Myocyte (in vitro differentiated cells): ENCODE measurements around the gene TBCD. TPM values are rescaled to one million over a fixed set of nuclear protein-coding genes. Genes with fewer than 3 reads are reported as not detected.
A peak's percentile ranks its signal among the peaks of the same experiment; 100 is the strongest.
"Not testable (repeated sequence)": the region's sequence is repeated elsewhere in the genome, so short reads cannot be mapped to it uniquely, and the experiment has no call there.

Experiments
- DNase-seq: peaks from one replicate; pipeline ENCODE4 v3.0.0-alpha.2; 2012; ENCODE audit warnings: low read depth
- total RNA-seq: library from RNA; depleted of rRNA; stranded (reverse); fragments of >200 nt; gene quantifications from 2 replicates; pipeline ENCODE4 v1.2.3, GENCODE V29; 2014

Gene TBCD
- total RNA-seq, 1 donor from 2014 or later = 25.4 TPM

GRCh38 chr17:82729479-82730260 lies 22.2 kb upstream of the TBCD start:
- no peak for DNase-seq

- no peak for DNase-seq
Observed at GRCh38 chr17:82732118-82732743, 19.6 kb upstream of the TBCD start.

DNA sequence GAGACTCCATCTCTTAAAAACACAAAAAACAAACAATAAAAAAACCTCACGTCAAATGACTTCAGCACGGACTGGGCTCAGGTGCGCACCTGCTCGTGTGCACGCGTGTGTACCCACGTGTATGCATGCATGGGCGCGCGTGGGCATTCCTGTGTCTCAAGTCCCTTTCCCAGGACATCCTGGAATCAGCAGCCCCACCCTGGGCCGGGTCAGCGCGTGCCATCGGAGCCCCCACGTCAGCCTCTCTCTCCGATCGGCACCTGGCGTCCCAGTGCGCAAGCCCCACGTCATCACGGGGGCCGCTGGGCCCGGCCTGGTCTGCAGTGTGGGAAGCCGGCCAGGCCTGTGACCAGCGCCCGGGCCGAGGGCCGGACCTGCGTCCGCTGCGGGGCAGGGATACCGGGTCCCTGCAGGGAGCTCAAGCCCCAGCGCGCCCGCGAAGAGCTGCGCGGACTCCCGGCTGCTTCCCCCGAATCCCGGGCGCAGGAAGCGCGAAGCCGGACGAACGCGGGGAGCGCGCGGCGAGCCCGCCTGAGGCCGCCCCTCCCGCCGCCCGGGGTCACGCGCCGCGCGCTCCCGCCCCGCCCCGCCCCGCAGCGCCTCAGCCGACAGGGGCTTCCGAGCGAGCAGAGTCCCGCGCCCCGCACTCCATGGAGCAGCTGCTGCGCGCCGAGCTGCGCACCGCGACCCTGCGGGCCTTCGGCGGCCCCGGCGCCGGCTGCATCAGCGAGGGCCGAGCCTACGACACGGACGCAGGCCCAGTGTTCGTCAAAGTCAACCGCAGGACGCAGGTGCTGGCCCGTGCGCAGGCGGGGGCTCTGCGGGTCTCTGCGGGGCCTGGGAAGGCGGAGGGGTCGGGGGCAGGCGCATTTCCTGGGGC lies 16.6 kb upstream of the TBCD start, which contains the start of gene FN3K:
Gene FN3K (plus strand): TSS at position 629 of the 880 bp plus-strand sequence. CDS start 22 bp downstream, at position 651.
- DNase-seq = peak; percentile 25

- no peak for DNase-seq
Observed at GRCh38 chr17:82736511-82737185, 15.2 kb upstream of the TBCD start.

DNA sequence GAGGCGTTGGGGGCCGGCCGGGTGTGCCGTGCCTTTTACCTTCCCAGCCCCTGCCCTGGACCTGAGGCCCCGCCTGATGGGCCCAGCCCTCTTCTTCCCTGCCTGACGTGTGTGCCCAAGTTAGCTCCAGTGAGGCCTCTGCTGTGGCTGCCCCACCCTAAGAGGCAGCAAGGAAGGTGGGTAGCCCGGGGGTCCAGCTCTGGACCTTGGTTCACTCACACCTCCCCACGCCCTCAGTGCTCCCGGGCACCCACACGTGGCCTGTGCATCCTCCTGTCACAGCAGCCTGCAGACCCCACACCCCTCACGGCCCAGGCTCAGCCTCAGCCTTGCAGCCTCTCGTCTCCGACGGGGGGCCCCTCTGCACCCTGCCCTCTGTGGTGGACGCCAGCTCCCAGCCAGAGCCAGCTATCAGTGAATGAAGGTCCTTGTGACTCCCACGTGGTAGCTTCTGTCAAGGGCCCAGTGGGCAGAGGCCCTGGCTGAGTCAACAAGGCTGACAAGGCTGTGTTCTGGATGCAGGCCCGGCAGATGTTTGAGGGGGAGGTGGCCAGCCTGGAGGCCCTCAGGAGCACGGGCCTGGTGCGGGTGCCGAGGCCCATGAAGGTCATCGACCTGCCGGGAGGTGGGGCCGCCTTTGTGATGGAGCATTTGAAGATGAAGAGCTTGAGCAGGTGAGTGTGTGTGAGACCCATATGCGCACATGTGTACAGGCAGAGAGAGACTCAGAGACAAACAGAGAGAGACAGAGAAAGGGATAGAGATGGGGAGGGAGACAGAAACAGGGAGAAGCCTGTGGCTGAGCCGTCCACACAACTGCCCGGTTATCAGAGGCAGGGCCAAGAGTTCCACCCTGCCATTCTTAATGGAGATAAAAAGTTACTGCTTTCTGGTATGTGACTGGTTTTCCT lies 13.6 kb upstream of the TBCD start:
- DNase-seq = no peak

DNA sequence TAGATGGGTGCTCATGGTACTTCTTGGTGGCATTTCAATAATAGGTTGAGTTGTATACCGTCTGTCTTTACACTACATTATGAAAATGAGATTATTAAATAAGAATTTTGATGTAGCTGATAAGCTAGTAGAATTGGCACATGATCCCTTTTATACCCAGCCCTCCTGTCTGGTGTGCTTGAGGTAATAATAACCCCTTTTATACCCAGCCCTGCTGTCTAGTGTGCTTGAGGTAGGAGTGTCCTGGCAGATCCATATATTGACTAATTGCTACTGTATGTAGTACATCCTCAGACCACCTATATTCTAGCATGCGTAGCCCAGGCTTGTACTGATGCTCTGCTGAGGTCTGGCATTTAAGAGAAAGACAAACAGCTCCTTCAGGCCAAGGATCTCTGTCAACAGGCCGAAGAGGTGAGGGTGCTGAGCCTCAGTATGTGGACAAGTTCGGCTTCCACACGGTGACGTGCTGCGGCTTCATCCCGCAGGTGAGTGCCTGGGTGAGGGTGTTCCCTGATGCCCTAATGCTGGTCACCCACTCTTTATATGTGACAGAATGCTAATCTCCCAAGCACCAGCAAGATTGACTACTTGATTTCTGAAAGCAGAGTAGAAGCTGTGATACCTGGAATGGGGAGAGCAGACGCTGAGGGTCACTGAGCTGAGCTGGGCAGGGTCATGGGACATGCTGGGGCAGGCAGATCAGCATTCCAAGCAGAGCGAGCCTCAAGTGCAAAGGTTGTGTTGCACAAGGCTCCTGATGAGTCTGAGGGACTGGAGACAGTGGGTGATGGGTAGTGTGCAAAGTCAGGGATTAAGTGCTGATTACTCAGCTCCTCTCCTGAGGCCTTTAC lies 10.7 kb upstream of the TBCD start:
- DNase-seq = no peak

DNA sequence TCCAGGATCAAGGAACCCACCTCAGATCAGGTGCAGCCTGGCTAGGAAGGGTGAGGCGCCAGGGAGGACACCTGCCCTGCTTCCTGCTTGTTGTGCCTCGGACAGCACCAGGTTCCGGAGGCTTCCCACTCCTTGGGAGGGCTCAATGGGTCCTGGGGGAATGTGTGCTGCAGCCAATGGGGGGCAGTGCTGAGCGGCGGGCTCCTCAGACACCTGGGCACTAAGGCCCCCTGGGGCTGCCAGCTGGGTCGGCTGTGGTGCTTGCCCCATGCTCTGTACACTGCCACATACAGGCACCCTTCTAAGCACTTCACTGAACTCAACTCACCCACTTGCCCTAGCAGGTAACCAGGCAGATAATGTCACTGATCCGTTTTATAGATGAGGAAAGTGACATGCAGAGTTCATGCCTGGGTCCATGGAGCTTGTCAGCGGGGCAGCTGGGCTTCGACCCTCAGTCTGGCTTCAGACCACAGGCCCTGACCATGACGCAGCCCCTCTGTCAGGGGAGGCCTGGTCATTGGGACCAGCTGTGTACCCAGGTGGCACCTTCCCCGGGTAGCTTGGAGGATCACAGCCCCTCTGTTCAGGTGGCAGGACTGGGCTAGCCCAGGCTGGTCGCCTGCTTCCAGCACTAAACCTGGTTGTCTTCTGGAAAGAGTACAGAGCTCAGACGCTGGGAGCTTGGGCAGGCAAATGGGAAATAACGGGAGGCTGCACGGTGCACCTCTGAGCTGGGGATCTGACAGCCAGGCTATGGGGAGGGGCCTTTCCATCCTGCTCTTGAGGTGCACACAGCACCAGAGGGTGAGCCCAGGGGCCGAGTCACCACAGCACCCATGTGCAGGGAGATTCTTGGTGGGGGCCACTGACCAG lies 8.3 kb upstream of the TBCD start:
- no peak for DNase-seq

DNA sequence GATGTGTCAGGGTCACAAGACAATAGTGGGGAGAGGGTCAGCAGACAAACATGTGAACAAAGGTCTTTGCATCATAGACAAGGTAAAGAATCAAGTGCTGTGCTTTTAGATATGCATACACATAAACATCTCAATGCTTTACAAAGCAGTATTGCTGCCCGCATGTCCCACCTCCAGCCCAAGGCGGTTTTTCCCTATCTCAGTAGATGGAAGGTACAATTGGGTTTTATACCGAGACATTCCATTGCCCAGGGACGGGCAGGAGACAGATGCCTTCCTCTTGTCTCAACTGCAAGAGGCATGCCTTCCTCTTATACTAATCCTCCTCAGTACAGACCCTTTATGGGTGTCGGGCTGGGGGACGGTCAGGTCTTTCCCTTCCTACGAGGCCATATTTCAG lies 7.1 kb upstream of the TBCD start:
- DNase-seq = not testable (repeated sequence)

DNA sequence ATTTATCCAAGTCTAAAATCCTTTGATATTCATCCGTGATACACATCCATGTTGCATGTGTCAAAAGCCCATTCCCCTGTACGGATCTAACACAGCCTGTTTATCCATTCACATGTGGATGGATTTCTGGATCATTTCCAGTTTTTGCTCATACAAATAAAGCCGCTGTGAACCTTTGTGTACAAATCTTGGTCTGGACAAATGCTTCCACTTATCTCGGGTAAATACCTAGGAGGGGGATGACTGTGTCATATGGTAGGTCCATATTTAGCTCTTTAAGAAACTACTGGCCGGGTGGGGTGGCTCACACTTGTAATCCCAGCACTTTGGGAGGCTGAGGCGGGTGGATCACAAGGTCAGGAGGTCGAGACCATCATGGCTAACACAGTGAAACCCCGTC lies 6.3 kb upstream of the TBCD start:
- no peak for DNase-seq

DNA sequence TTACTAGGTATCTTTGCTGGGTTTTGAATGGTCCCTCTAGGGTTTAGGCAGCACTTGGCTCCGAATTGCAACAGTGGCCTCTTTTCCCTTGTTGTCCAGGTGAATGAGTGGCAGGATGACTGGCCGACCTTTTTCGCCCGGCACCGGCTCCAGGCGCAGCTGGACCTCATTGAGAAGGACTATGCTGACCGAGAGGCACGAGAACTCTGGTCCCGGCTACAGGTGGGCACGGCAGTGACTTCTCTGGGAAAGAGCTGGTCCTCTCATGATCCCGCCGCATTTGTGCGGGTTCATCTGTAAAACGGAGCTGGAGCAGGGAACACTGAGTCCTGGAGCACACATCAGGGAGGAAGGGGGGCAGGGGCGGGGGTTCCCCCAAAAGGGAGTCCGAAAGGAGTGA lies 3.1 kb upstream of the TBCD start:
- DNase-seq = no peak

- no peak for DNase-seq
Observed at GRCh38 chr17:82750241-82750908, 1.5 kb upstream of the TBCD start.

- DNase-seq = no peak
Observed at GRCh38 chr17:82751171-82751570, 694 bp upstream of the TBCD start.

DNA sequence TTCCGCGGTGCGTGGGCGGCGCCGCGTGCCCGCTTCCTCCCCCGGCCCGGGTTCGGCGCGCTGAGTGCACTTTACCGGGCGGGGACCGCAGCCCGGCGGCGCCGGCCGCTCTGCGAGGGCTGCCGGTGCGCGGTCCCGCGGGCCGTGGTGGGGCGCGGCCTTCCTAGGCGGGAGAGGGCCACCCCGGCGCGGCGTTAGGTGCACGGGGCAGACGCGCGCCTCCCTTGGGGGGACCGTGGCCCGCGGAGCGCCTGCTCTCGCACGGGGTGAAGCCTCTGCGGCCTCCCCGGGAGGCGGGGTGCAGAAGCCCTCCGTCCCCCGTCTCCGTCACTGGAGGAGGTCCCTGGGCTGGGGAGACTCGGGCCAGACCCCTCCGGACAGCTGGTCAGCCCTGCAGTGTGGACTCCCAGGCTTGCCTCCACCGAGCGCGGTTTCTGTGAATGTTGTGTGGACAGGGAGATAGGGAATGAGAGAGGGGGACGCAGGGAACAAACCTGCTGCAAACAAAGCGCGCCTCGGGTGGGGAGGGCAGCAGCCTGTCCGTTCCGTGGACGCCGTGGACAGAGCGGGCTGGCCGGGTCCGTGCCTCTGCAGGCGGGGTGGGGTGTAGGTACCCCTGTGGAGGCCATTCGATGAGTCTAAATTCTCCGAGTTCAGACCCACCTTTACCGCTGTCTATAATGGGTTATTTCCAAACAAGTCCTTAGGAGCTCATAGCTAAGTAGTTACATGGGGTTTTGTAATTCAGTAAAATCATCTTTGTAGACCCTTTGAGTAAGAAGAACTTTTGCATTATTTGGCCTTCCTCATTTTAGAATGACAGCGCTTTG lies 721 bp downstream of the TBCD start:
- peak; percentile 53 for DNase-seq

GRCh38 chr17:82753201-82753464 lies 1.3 kb downstream of the TBCD start:
- DNase-seq = no peak

- DNase-seq = peak; percentile 64
Observed at GRCh38 chr17:82754297-82755208, 2.7 kb downstream of the TBCD start.

GRCh38 chr17:82756166-82756565 lies 4.3 kb downstream of the TBCD start:
- DNase-seq = no peak
